GM20431 (cell line): Measurements from ENCODE around the gene PNLIPRP2.

ENCODE experiments used
- in situ Hi-C: fragments of 300-500 bp; cut with MseI, MboI; formaldehyde crosslinking; loops from one replicate; pipeline ENCODE4 v1.15.0; 2020; ENCODE audit warnings: low sequenced_read_pairs; ENCODE audit not compliant: unreplicated experiment

PNLIPRP2 gene

GRCh38 chr10:116674901-116675423 lies 54.2 kb downstream of the PNLIPRP2 start:
- in situ Hi-C loops, result loop anchor here (25.0 kb wide), 1 partner anchor 487 kb away; no protein-coding TSS in a partner anchor

- in situ Hi-C loops, result loop anchor here (25.0 kb wide), 1 partner anchor 486 kb away; no protein-coding TSS in a partner anchor
Observed at GRCh38 chr10:116676118-116676517, 55.4 kb downstream of the PNLIPRP2 start.

DNA sequence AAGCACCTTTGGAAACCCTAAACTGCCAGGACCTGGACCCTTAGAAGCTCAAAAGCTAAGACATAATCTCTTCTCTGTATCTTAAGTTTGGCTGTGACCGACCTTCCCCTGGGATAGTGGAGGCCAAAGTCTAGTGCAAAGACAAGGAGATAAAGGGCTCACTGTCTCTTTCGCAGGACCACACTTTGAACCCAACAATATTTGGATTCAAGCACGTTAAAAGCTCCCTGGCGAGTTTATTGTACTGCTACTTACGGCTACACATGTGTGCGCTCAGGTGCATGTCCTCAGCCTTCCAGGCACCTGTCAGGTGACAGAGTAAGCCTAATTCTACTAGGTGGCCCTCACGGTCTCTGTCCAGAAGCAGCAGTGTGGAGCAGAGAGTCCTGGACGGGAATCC lies 55.9 kb downstream of the PNLIPRP2 start:
- in situ Hi-C loops, result loop anchor here (25.0 kb wide), 1 partner anchor 486 kb away; no protein-coding TSS in a partner anchor

- in situ Hi-C loops, result loop anchor here (25.0 kb wide), 1 partner anchor 483 kb away; no protein-coding TSS in a partner anchor
Observed at GRCh38 chr10:116679351-116679750, 58.6 kb downstream of the PNLIPRP2 start.

DNA sequence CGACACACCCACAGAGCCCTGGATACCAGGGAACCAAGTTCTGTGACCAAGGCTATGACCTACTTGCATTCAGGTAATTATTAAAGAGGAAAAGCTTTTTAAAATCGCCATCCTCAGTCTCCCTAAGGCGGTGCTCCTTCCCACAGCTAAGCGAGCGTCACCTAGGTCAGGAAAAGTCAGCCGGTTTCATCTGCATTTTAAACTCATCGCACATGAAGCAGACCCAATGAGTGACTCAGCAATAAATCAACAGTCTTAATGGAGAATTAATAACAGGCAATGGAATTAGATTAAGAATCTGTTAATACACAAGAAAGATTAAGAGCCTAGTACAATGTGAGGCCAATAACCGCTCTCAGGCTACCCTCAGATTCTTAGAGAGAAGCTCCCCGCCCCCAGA lies 62.4 kb downstream of the PNLIPRP2 start:
- in situ Hi-C loops, result loop anchor here (10.0 to 25.0 kb wide), 2 partner anchors 102 to 479 kb away; no protein-coding TSS in a partner anchor

DNA sequence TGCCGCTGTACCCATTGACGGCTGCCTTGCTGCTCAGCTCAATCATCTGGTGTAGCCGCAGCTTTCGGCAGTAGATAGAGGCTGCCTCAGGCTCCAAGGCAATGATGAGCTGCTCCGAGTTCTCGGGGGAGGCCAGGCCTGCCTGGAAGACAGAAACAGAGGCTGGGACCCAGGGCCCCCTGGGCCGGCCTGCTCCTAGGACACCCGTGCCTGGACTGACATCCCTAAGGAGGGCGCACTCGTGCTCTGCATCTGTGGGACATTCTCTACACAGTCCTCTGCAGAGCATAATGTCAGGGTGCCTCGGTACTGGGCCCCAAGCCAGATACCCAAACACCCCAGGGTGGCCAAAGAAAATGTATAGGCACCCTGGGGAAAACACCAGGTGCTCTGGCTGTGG lies 63.1 kb downstream of the PNLIPRP2 start:
- in situ Hi-C loops, result loop anchor here (10.0 to 25.0 kb wide), 2 partner anchors 101 to 478 kb away; no protein-coding TSS in a partner anchor

- in situ Hi-C loops, result loop anchor here (10.0 to 25.0 kb wide), 2 partner anchors 100 to 478 kb away; no protein-coding TSS in a partner anchor
Observed at GRCh38 chr10:116684781-116685180, 64.0 kb downstream of the PNLIPRP2 start.

- in situ Hi-C loops, result loop anchor here (10.0 to 25.0 kb wide), 2 partner anchors 99 to 476 kb away; no protein-coding TSS in a partner anchor
Observed at GRCh38 chr10:116685807-116686206, 65.1 kb downstream of the PNLIPRP2 start.

- in situ Hi-C loops, result loop anchor here (10.0 to 25.0 kb wide), 2 partner anchors 98 to 476 kb away; no protein-coding TSS in a partner anchor
Observed at GRCh38 chr10:116686632-116687031, 65.9 kb downstream of the PNLIPRP2 start.

DNA sequence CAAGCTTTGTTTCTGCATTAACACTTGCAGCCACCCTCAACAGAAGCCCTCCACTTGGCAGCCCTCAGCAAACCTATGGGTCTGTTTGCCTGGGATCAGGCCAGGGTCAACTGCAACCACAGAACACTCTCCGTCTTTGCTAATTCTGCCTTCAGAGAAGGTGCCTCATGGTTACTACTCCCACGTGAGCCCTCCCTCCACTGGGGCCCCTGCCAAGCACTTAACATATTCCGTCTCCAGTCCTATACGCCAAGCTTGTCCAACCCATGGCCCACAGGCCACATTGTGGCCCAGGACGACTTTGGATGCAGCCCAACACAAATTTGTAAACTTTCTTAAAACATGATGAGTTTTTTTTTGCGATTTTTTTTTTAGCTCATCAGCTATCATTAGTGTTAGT lies 66.9 kb downstream of the PNLIPRP2 start:
- in situ Hi-C loops, result loop anchor here (10.0 to 25.0 kb wide), 2 partner anchors 97 to 475 kb away; no protein-coding TSS in a partner anchor

GRCh38 chr10:116688241-116688711 lies 67.5 kb downstream of the PNLIPRP2 start:
- in situ Hi-C loops, result loop anchor here (10.0 to 25.0 kb wide), 2 partner anchors 97 to 474 kb away; no protein-coding TSS in a partner anchor

- in situ Hi-C loops, result loop anchor here (10.0 to 25.0 kb wide), 2 partner anchors 96 to 473 kb away; no protein-coding TSS in a partner anchor
Observed at GRCh38 chr10:116688741-116689495, 68.2 kb downstream of the PNLIPRP2 start.

GRCh38 chr10:116689744-116690143 lies 69.0 kb downstream of the PNLIPRP2 start:
- in situ Hi-C loops, result loop anchor here (10.0 to 25.0 kb wide), 2 partner anchors 95 to 473 kb away; no protein-coding TSS in a partner anchor

DNA sequence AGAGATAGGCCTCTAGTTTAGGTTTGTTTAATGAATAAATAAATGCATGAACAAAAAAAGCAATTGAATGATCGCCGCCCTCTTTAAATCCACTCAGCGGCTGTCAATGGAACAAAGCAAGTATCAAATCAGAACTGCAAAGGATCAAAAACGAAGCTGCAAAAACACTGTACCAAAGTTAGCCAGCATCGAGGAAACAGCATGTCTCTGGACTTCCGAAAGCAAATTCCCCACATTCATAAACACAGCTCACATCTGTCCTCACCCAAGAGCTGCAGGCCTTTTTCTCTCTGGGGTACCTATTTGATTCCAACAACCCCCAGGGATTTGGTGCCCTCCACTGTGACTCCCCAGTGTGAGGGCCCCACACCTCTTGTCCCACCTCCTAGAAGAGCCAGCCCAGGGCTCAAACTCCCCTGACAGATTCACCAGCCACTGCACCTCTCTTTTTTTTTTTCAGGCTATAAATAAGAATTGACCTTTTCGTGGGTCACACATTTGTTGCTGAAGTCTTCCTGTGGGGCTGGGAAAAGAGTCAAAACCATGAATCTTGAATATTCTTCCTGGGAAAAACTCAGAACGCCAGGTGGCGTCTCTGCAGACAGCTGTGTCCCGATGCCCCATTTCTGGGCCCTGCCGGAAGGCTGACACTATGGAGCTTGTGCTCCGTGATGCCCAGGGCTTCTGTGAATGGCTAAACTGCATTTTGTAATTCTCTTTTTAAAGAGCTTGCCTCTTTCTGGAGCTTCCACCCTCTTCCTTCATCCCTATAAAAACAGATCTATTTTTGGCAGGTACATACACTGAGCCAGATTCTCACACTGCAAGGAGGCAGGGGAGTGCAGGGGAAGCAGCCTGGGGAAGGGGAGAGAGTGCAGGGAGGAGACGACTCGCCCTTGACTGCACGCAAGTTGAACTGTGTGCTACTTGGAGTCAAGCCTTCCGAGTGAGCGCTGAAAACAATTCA lies 69.9 kb downstream of the PNLIPRP2 start:
- in situ Hi-C loops, result loop anchor here (25.0 kb wide), 1 partner anchor 472 kb away; no protein-coding TSS in a partner anchor

GRCh38 chr10:116691635-116692034 lies 70.9 kb downstream of the PNLIPRP2 start:
- in situ Hi-C loops, result loop anchor here (25.0 kb wide), 1 partner anchor 471 kb away; no protein-coding TSS in a partner anchor

DNA sequence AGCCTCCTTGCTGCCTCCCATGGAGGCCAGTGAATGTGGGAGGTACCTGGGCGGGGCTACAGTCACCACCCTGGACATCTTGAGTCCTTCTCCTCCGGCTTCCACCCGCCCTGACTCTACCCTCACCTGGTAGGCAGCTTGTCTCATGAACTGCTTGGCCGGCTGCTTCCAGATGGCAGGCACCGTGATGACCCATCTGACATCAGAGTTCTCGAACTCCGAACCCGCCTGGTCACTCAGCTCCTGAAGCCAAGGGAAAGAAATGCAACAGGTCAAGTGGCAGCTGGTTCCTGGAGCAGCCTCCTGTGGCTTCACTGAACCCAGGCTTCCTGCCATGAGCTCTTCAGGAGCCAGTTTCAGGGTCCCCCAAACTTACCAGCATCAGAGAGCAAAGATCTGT lies 71.5 kb downstream of the PNLIPRP2 start:
- in situ Hi-C loops, result loop anchor here (25.0 kb wide), 1 partner anchor 470 kb away; no protein-coding TSS in a partner anchor

DNA sequence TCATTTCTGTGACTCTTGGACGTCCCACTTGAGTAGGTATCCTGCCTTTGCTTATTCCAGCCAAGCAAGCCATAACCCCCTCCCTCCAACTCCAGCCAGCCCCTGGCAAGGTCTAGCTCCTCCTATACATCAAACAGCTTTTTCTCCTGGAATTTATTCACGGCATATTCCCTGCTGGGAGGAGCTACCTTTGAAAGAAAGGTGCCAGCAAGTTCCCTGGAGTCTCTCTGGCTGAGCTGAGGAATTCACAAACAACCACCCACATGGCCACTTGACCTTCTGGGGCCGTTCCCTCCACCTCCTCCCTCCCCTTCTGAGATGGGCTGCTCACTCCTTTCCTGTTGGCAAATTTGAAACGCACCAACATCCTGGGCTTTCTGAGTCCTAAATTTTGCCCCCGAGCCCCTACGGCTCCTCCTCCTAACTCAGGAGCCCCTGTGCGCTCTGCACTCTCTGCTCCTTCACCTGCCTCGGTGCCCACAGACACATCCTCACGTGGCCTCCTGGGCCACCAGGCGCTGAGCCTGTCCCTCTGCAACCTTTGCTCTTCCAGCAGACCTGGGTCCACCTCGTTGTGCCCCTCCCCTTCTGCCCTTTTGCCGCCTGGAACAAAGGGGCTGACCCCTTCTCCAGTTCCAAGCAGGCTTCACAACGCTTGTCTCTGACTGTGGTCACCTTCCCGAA lies 73.6 kb downstream of the PNLIPRP2 start:
- in situ Hi-C loops, result loop anchor here (25.0 kb wide), 1 partner anchor 468 kb away; no protein-coding TSS in a partner anchor
